Measurements from ENCODE around the gene ADGRG6.

The ADGRG6 gene

GRCh38 chr6:142309426-142309825 is 7.6 kb downstream of the ADGRG6 start:
- no peak for DNase-seq
- H3K9me3 ChIP-seq (ENCODE audit: insufficient read depth, low read depth, low read length) = no peaks in the 10 kb centered on the region
- H3K18ac ChIP-seq (ENCODE audit: low read length) = no peak overlapping the region
- H3K27me3 ChIP-seq (ENCODE audit: insufficient read depth, low read length) = no peaks in the 10 kb centered on the region
- no peak overlapping the region for H2BK5ac ChIP-seq (ENCODE audit: low read depth, low read length, poor library complexity)
- H4K8ac ChIP-seq (ENCODE audit: low read depth, low read length) = no peak overlapping the region
- no peak overlapping the region for H3K4me3 ChIP-seq (ENCODE audit: low read depth, low read length)
- H3K14ac ChIP-seq (ENCODE audit: low read length) = no peak overlapping the region
- H3K9ac ChIP-seq (ENCODE audit: low read length) = no peak overlapping the region
- H4K91ac ChIP-seq (ENCODE audit: low read depth, low read length) = no peak overlapping the region
- no peak overlapping the region for H4K12ac ChIP-seq (ENCODE audit: low read depth, low read length)
- no peak overlapping the region for H2BK12ac ChIP-seq (ENCODE audit: low read length)
- no peak overlapping the region for H3K27ac ChIP-seq (ENCODE audit: low read depth, low read length)
- H3K4me1 ChIP-seq (ENCODE audit: control insufficient read depth in 1 of 2, insufficient read depth in 2 of 2, low read length in 2 of 2) = peaks cover 4% of the 10 kb centered on the region in 2 experiments
- H3K4me2 ChIP-seq (ENCODE audit: low read length) = no peak overlapping the region
- H3K4ac ChIP-seq (ENCODE audit: low read depth, low read length) = no peak overlapping the region
- no peaks in the 10 kb centered on the region for H3K79me2 ChIP-seq (ENCODE audit: control insufficient read depth, insufficient read depth, low read length, poor library complexity)
- H2AK5ac ChIP-seq (ENCODE audit: low read length) = no peak overlapping the region
- no peak overlapping the region for H2AFZ ChIP-seq (ENCODE audit: insufficient read depth, low read length, poor library complexity)
- H3K79me1 ChIP-seq (ENCODE audit: low read length) = no peaks in the 10 kb centered on the region
- no peak overlapping the region for H3K23ac ChIP-seq (ENCODE audit: low read length)
- H2BK120ac ChIP-seq (ENCODE audit: insufficient read depth, low read length, poor library complexity) = no peak overlapping the region
- no peaks in the 10 kb centered on the region for H3K36me3 ChIP-seq (ENCODE audit: control insufficient read depth in 1 of 2, insufficient read depth in 2 of 2, low read length in 2 of 2)
- WGBS (ENCODE audit: extremely low coverage, insufficient coverage, insufficient read length) = no CpG with 5 or more reads among the region's 2 CpGs

GRCh38 chr6:142313284-142313683 is 11.5 kb downstream of the ADGRG6 start:
- H4K12ac ChIP-seq (ENCODE audit: low read depth, low read length) = no peak overlapping the region
- H3K18ac ChIP-seq (ENCODE audit: low read length) = no peak overlapping the region
- DNase-seq = peak; percentile 66 to 82
- no peak overlapping the region for H3K23ac ChIP-seq (ENCODE audit: low read length)
- no peak overlapping the region for H3K4me3 ChIP-seq (ENCODE audit: low read depth, low read length)
- no peak overlapping the region for H4K91ac ChIP-seq (ENCODE audit: low read depth, low read length)
- H3K27ac ChIP-seq (ENCODE audit: low read depth, low read length) = no peak overlapping the region
- no peak overlapping the region for H2BK12ac ChIP-seq (ENCODE audit: low read length)
- no peak overlapping the region for H2BK5ac ChIP-seq (ENCODE audit: low read depth, low read length, poor library complexity)
- no peak overlapping the region for H2AFZ ChIP-seq (ENCODE audit: insufficient read depth, low read length, poor library complexity)
- no peak overlapping the region for H3K4me2 ChIP-seq (ENCODE audit: low read length)
- H3K36me3 ChIP-seq (ENCODE audit: control insufficient read depth in 1 of 2, insufficient read depth in 2 of 2, low read length in 2 of 2) = no peaks in the 10 kb centered on the region
- no peak overlapping the region for H3K9ac ChIP-seq (ENCODE audit: low read length)
- no peak overlapping the region for H4K8ac ChIP-seq (ENCODE audit: low read depth, low read length)
- H3K9me3 ChIP-seq (ENCODE audit: insufficient read depth, low read depth, low read length) = no peaks in the 10 kb centered on the region
- H2BK120ac ChIP-seq (ENCODE audit: insufficient read depth, low read length, poor library complexity) = no peak overlapping the region
- peaks cover 4% of the 10 kb centered on the region in 2 experiments for H3K4me1 ChIP-seq (ENCODE audit: control insufficient read depth in 1 of 2, insufficient read depth in 2 of 2, low read length in 2 of 2)
- H2AK5ac ChIP-seq (ENCODE audit: low read length) = no peak overlapping the region
- H3K79me2 ChIP-seq (ENCODE audit: control insufficient read depth, insufficient read depth, low read length, poor library complexity) = no peaks in the 10 kb centered on the region
- no peak overlapping the region for H3K4ac ChIP-seq (ENCODE audit: low read depth, low read length)
- WGBS (ENCODE audit: extremely low coverage, insufficient coverage, insufficient read length) = no CpG with 5 or more reads among the region's 2 CpGs
- no peak overlapping the region for H3K14ac ChIP-seq (ENCODE audit: low read length)
- no peaks in the 10 kb centered on the region for H3K79me1 ChIP-seq (ENCODE audit: low read length)
- no peaks in the 10 kb centered on the region for H3K27me3 ChIP-seq (ENCODE audit: insufficient read depth, low read length)

GRCh38 chr6:142316791-142317368 is 15.1 kb downstream of the ADGRG6 start:
- no peaks in the 10 kb centered on the region for H3K79me1 ChIP-seq (ENCODE audit: low read length)
- H3K79me2 ChIP-seq (ENCODE audit: control insufficient read depth, insufficient read depth, low read length, poor library complexity) = no peaks in the 10 kb centered on the region
- no peak overlapping the region for H2BK5ac ChIP-seq (ENCODE audit: low read depth, low read length, poor library complexity)
- H2BK120ac ChIP-seq (ENCODE audit: insufficient read depth, low read length, poor library complexity) = no peak overlapping the region
- no peak overlapping the region for H3K23ac ChIP-seq (ENCODE audit: low read length)
- H3K4me3 ChIP-seq (ENCODE audit: low read depth, low read length) = no peak overlapping the region
- no peaks in the 10 kb centered on the region for H3K9me3 ChIP-seq (ENCODE audit: insufficient read depth, low read depth, low read length)
- H3K9ac ChIP-seq (ENCODE audit: low read length) = no peak overlapping the region
- no peak overlapping the region for H2BK12ac ChIP-seq (ENCODE audit: low read length)
- H3K14ac ChIP-seq (ENCODE audit: low read length) = no peak overlapping the region
- DNase-seq = no peak
- H3K4me2 ChIP-seq (ENCODE audit: low read length) = no peak overlapping the region
- H3K27ac ChIP-seq (ENCODE audit: low read depth, low read length) = no peak overlapping the region
- H3K18ac ChIP-seq (ENCODE audit: low read length) = no peak overlapping the region
- no peak overlapping the region for H4K12ac ChIP-seq (ENCODE audit: low read depth, low read length)
- H3K4me1 ChIP-seq (ENCODE audit: control insufficient read depth in 1 of 2, insufficient read depth in 2 of 2, low read length in 2 of 2) = peaks cover 4% of the 10 kb centered on the region in 2 experiments
- H3K27me3 ChIP-seq (ENCODE audit: insufficient read depth, low read length) = no peaks in the 10 kb centered on the region
- H2AK5ac ChIP-seq (ENCODE audit: low read length) = no peak overlapping the region
- no peaks in the 10 kb centered on the region for H3K36me3 ChIP-seq (ENCODE audit: control insufficient read depth in 1 of 2, insufficient read depth in 2 of 2, low read length in 2 of 2)
- no peak overlapping the region for H4K91ac ChIP-seq (ENCODE audit: low read depth, low read length)
- H2AFZ ChIP-seq (ENCODE audit: insufficient read depth, low read length, poor library complexity) = no peak overlapping the region
- H3K4ac ChIP-seq (ENCODE audit: low read depth, low read length) = no peak overlapping the region
- no CpG with 5 or more reads among the region's 1 CpG for WGBS (ENCODE audit: extremely low coverage, insufficient coverage, insufficient read length)
- no peak overlapping the region for H4K8ac ChIP-seq (ENCODE audit: low read depth, low read length)

DNA sequence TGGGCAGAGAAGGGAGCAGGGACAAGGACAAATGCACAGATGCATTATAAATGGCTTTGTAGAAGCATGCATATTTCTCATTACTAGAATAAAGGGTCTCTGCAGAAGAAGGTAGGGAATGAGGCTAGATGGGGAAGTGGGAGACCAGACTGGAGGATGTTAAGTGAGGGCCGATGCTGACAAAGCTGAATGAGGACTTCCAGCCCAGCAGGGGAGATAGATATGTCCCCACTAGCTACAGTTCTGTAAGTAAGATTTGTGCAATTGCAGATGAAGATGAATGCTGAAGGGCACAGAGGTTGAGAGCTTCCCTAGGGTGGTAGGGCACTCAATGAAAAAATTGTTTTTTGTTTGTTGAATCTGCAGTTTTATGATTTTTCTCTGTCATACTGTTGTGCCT is 16.9 kb downstream of the ADGRG6 start:
- WGBS (ENCODE audit: extremely low coverage, insufficient coverage, insufficient read length) = no CpG with 5 or more reads among the region's 1 CpG
- Histone ChIP-seq H2AK5ac (ENCODE audit: low read length) (no peak overlapping the region), H2BK12ac (ENCODE audit: low read length) (no peak overlapping the region), H3K14ac (ENCODE audit: low read length) (no peak overlapping the region), H3K36me3 (ENCODE audit: control insufficient read depth in 1 of 2, insufficient read depth in 2 of 2, low read length in 2 of 2) (no peaks in the 10 kb centered on the region), H3K79me1 (ENCODE audit: low read length) (peaks cover 2% of the 10 kb centered on the region), H3K9me3 (ENCODE audit: insufficient read depth, low read depth, low read length) (no peaks in the 10 kb centered on the region), H3K9ac (ENCODE audit: low read length) (no peak overlapping the region), H3K4me1 (ENCODE audit: control insufficient read depth in 1 of 2, insufficient read depth in 2 of 2, low read length in 2 of 2) (peaks cover 4% of the 10 kb centered on the region in 2 experiments), H2AFZ (ENCODE audit: insufficient read depth, low read length, poor library complexity) (no peak overlapping the region), H4K91ac (ENCODE audit: low read depth, low read length) (no peak overlapping the region), H4K12ac (ENCODE audit: low read depth, low read length) (no peak overlapping the region), H3K27ac (ENCODE audit: low read depth, low read length) (no peak overlapping the region), H3K4me2 (ENCODE audit: low read length) (no peak overlapping the region), H3K4me3 (ENCODE audit: low read depth, low read length) (no peak overlapping the region), H2BK120ac (ENCODE audit: insufficient read depth, low read length, poor library complexity) (no peak overlapping the region), H2BK5ac (ENCODE audit: low read depth, low read length, poor library complexity) (no peak overlapping the region), H3K23ac (ENCODE audit: low read length) (no peak overlapping the region), H3K18ac (ENCODE audit: low read length) (no peak overlapping the region), H3K27me3 (ENCODE audit: insufficient read depth, low read length) (no peaks in the 10 kb centered on the region), H4K8ac (ENCODE audit: low read depth, low read length) (no peak overlapping the region), H3K79me2 (ENCODE audit: control insufficient read depth, insufficient read depth, low read length, poor library complexity) (no peaks in the 10 kb centered on the region), H3K4ac (ENCODE audit: low read depth, low read length) (no peak overlapping the region)
- no peak for DNase-seq

All from trophoblast cell (in vitro differentiated cells and primary cell).